Activated CD8-positive, alpha-beta memory T cell treated with anti-CD3 and anti-CD28 coated beads for 36 hours (primary cell): ENCODE data around the gene KRTAP10-7. TPM values are rescaled to one million over a fixed set of nuclear protein-coding genes. Genes with fewer than 3 reads are reported as not detected.
"Not testable (repeated sequence)": the region's sequence is repeated elsewhere in the genome, so short reads cannot be mapped to it uniquely, and the experiment has no call there.

Source experiments
- CTCF ChIA-PET: fragments of 350-600 bp; sonication (Branson Sonifier 250); formaldehyde crosslinking; loops from one replicate; lab custom pipeline; 2021; ENCODE audit warnings: antibody characterized with exemption; lab: Charles Lee
- POLR2A ChIA-PET: fragments of 350-600 bp; sonication (Branson Sonifier 250); formaldehyde crosslinking; loops from one replicate; lab custom pipeline; 2021; ENCODE audit warnings: antibody characterized with exemption; lab: Charles Lee
- total RNA-seq, 2 experiments: library from RNA; stranded (reverse); gene quantifications; one replicate each; pipeline ENCODE4 v1.2.3, GENCODE V29; 2021

Gene KRTAP10-7
- total RNA-seq, 2 experiments from 2014 or later, result not detected

GRCh38 chr21:44625756-44626155, 25.4 kb downstream of the KRTAP10-7 start:
- ChIA-PET POLR2A (no interaction called here), CTCF (no interaction called here)

- ChIA-PET CTCF (no interaction called here), POLR2A (no interaction called here)
Measured at GRCh38 chr21:44626262-44626661, 25.9 kb downstream of the KRTAP10-7 start.

DNA sequence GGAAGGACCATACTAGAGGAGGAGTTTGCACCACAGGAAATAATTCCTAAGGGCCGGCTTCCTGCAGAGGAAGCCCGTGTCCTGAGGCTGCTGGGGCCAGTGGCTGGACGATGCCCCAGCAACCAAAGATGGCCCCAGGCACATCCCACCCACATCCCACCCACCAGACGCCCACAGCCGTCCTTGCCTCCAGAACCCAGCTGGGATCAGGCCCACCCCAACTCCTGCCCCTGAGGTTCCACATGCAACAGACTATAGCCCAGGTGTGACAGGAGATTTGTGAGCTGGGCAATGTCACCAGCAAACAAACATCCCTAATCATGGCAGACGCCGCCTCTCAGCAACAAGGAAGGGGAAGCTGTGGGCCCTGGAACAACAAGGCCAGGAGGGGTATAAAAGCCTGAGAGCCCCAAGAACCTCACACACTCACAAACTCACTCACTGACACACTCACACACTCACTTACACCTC, 26.3 kb downstream of the KRTAP10-7 start, which contains the start of gene KRTAP10-9:
TSS of gene KRTAP10-9 (plus strand) at position 421 of the 471 bp plus-strand sequence. CDS start 79 bp downstream, outside the sequence.
- CTCF ChIA-PET, result no interaction called here
- POLR2A ChIA-PET, result no interaction called here

- CTCF ChIA-PET, POLR2A ChIA-PET: not testable (repeated sequence)
Measured at GRCh38 chr21:44627181-44627822, 26.9 kb downstream of the KRTAP10-7 start.

DNA sequence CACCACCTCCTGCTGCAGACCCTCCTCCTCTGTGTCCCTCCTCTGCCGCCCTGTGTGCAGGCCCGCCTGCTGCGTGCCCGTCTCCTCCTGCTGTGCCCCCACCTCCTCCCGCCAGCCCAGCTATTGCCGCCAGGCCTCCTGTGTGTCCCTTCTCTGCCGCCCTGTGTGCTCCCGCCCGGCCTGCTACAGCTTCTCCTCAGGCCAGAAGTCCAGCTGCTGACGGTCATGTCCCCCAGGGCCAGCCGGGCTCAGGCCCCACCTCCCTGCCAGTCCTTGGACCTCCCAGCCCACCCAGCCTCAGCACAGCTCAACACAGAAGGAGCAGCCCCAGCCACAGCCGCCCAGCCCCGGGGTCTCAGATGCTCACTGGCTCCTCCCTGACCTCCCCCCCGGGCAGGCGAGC, 27.4 kb downstream of the KRTAP10-7 start:
- POLR2A ChIA-PET, CTCF ChIA-PET: not testable (repeated sequence)

GRCh38 chr21:44628707-44629391, 28.5 kb downstream of the KRTAP10-7 start:
- POLR2A ChIA-PET, result no interaction called here
- CTCF ChIA-PET, result no interaction called here

DNA sequence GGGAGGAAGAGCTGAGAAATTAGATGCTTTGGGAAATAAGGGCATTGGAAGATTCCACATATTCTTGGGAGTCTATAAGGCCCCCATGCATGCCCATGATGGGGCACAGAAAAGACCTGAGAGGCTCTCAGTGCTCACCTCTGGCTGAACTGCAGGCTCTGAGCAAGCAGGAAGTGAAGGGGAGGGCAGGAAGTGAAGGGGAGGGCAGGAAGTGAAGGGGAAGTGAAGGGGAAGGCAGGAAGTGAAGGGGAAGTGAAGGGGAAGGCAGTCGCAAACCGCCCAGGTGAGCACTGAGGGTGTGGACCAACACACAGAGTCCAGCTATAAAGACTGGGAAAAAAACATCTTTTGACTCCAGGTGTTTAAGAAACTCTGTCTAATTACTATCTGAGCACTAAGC, 30.0 kb downstream of the KRTAP10-7 start:
- POLR2A ChIA-PET, result no interaction called here
- CTCF ChIA-PET, result no interaction called here

GRCh38 chr21:44632067-44632466, 31.7 kb downstream of the KRTAP10-7 start:
- ChIA-PET POLR2A (no interaction called here), CTCF (no interaction called here)

- ChIA-PET POLR2A (no interaction called here), CTCF (no interaction called here)
Measured at GRCh38 chr21:44636209-44637017, 36.0 kb downstream of the KRTAP10-7 start.

DNA sequence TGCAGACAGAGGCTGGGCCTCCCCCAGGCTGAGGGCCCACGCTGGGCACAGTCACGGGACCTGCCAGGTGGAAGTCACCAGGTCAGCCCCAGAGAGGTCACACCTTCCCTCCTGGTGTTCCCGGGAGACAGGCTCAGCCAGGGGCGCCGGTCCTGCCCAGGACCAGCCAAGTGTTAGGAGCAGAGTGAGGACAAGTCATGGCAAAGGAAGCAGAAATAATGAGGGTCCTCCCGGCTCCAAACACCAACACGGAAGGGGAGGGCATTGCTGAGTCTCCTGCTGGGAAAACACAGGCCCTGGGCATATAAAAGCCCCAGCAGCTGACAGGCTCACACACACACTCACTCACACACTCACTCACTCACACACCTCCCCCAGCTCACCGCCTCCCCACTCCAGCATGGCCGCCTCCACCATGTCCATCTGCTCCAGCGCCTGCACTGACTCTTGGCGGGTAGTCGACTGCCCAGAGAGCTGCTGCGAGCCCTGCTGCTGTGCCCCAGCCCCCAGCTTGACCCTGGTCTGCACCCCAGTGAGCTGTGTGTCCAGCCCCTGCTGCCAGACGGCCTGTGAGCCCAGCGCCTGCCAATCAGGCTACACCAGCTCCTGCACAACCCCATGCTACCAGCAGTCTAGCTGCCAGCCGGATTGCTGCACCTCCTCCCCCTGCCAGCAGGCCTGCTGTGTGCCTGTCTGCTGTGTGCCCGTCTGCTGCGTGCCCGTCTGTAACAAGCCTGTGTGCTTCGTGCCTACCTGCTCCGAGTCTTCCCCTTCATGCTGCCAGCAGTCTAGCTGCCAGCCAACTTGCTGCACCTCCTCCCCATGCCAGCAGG, 36.8 kb downstream of the KRTAP10-7 start, which contains the start of gene KRTAP10-10:
TSS of gene KRTAP10-10 (plus strand) at position 339 of the 833 bp plus-strand sequence. CDS start at position 401, 62 bp downstream.
- ChIA-PET CTCF (no interaction called here), POLR2A (no interaction called here)

DNA sequence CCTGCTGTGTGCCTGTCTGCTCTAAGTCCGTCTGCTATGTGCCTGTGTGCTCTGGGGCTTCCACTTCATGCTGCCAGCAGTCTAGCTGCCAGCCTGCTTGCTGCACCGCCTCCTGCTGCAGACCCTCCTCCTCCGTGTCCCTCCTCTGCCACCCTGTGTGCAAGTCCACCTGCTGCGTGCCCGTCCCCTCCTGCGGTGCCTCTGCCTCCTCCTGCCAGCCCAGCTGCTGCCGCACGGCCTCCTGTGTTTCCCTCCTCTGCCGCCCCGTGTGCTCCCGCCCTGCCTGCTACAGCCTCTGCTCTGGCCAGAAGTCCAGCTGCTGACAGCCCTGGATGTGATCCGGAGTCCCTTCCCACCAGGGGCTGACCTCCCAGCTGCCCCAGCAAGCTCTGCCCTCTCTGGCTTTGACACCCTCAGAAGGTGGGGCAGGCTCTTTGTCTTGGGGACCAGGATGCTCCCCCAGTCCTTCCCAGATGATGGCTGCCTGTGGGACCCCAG, 37.5 kb downstream of the KRTAP10-7 start:
- CTCF ChIA-PET, POLR2A ChIA-PET: not testable (repeated sequence)

GRCh38 chr21:44638506-44639330, 38.3 kb downstream of the KRTAP10-7 start:
- POLR2A ChIA-PET, CTCF ChIA-PET: not testable (repeated sequence)

DNA sequence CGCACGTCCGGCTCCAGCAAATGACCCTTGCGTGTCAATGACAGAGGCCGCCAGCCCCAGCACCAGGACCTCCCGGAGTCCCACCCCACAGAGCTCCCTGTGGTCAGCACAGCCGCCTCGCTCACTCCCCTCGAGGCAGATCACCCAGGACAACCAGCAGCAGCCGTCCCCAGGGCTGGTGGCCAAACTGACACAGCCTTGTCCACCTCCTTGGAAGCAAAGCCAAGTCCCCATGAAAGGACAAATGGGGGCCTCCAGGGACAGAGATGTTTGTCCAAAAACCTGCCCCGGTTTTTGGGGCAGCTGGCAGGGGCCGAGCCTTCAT, 38.9 kb downstream of the KRTAP10-7 start:
- ChIA-PET POLR2A (no interaction called here), CTCF (no interaction called here)

DNA sequence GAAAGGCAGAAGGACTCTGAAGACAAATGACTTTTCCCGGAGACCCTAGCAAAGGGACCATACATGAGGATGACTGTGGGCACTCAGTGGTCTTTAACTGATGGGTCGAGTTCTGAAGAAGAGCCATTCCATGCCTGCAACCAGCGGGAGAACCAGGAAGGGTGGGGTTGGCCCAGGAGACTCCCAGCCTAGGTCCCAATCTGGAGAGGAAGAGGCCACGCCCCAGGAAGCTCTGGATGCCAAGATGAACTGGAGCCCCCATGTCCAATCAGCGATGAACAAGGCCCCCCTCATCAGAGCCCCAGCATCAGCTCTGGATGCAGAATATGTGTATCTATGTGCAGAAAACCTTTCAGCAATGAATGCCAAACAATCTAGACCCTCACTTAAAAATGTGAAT, 40.4 kb downstream of the KRTAP10-7 start:
- POLR2A ChIA-PET, result no interaction called here
- CTCF ChIA-PET, result no interaction called here

- CTCF ChIA-PET, result no interaction called here
Measured at GRCh38 chr21:44643741-44644310, 43.4 kb downstream of the KRTAP10-7 start.

DNA sequence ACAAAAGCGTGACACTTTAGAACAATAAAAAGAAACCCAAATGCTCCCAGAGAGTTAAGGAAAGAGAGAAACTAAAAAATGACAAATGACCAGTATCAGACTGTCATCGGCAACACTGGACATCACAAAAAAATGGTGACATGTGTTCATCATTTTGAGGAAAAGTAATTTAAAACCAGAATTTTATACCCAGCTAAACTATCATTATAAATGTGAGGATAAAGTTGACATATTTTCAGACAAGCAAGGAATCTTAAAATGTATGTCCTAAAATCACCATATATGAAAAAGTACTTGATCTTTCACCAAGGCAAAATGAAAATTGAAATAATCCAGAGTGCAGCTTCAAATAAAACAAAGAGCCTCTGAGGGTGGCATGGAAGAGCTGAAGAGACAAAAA, 44.5 kb downstream of the KRTAP10-7 start:
- CTCF ChIA-PET, result no interaction called here
- POLR2A ChIA-PET, result no interaction called here

More at GRCh38 chr21:44643741-44644310, 43.4 kb downstream of the KRTAP10-7 start:
- POLR2A ChIA-PET, result no interaction called here

DNA sequence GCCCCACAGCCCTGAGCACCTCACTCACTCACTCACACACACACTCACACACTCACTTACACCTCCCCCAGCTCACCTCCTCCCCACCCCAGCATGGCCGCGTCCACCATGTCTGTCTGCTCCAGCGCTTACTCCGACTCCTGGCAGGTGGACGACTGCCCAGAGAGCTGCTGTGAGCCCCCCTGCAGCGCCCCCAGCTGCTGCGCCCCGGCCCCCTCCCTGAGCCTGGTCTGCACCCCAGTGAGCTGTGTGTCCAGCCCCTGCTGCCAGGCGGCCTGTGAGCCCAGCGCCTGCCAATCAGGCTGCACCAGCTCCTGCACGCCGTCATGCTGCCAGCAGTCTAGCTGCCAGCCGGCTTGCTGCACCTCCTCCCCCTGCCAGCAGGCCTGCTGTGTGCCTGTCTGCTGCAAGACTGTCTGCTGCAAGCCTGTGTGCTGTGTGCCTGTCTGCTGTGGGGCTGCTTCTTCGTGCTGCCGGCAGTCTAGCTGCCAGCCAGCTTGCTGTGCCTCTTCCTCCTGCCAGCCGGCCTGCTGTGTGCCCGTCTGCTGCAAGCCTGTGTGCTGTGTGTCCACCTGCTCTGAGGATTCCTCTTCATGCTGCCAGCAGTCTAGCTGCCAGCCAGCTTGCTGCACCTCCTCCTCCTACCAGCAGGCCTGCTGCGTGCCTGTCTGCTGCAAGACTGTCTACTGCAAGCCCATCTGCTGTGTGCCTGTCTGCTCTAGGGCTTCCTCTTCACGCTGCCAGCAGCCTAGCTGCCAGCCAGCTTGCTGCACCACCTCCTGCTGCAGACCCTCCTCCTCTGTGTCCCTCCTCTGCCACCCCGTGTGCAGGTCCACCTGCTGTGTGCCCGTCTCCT, 46.2 kb downstream of the KRTAP10-7 start, which contains the start of gene KRTAP10-11:
TSS of gene KRTAP10-11 (plus strand) at position 49 of the 856 bp plus-strand sequence. CDS start at position 94, 45 bp downstream.
- POLR2A ChIA-PET, CTCF ChIA-PET: not testable (repeated sequence)
